Hepatocyte (in vitro differentiated cells): ENCODE measurements around the gene ING4.

Experiments used
- CTCF ChIP-seq: fragments of 200-600 bp; sonication (generic); IDR thresholded peaks from 2 replicates; pipeline ENCODE4 v1.5.1; 2016; ENCODE audit warnings: antibody characterized with exemption, mild to moderate bottlenecking; ENCODE audit not compliant: poor library complexity
- EZH2 ChIP-seq: fragments of 200-600 bp; sonication (generic); IDR thresholded peaks from 2 replicates; pipeline ENCODE4 v1.6.1; 2016; ENCODE audit warnings: antibody characterized with exemption, mild to moderate bottlenecking, borderline replicate concordance

GRCh38 chr12:6653342-6653741 is 9.6 kb downstream of the ING4 start:
- TF ChIP-seq CTCF (no peak), EZH2 (no peak)
